Nephron progenitor cell (in vitro differentiated cells): Measurements from ENCODE around the gene IFT52.
A peak's percentile ranks its signal among the peaks of the same experiment; 100 is the strongest.
"Not testable (repeated sequence)": the region's sequence is repeated elsewhere in the genome, so short reads cannot be mapped to it uniquely, and the experiment has no call there.

Experiments used
- DNase-seq: peaks from one replicate; pipeline ENCODE4 v3.0.0; 2021
- H3K27ac Mint-ChIP-seq: 2 replicates; pipeline ENCODE4 v1.8.0; 2021; ENCODE audit warnings: mild to moderate bottlenecking, moderate library complexity, mixed read lengths
- H3K27me3 Mint-ChIP-seq: 2 replicates; pipeline ENCODE4 v1.8.0; 2021; ENCODE audit warnings: mild to moderate bottlenecking, low read depth, mixed read lengths; ENCODE audit not compliant: poor library complexity
- H3K36me3 Mint-ChIP-seq: 2 replicates; pipeline ENCODE4 v1.8.0; 2021; ENCODE audit warnings: low read depth, mixed read lengths
- H3K4me1 Mint-ChIP-seq: 2 replicates; pipeline ENCODE4 v1.8.0; 2021; ENCODE audit warnings: mixed read lengths
- H3K4me3 Mint-ChIP-seq: 2 replicates; pipeline ENCODE4 v1.8.0; 2021; ENCODE audit warnings: mild to moderate bottlenecking, moderate library complexity, mixed read lengths
- H3K9me3 Mint-ChIP-seq: 2 replicates; pipeline ENCODE4 v1.8.0; 2021; ENCODE audit warnings: mild to moderate bottlenecking, moderate library complexity, mixed read lengths
- TF ChIP-seq, protein P1 (sequence below): fragments of 200-600 bp; sonication (generic); IDR thresholded peaks from 2 replicates; pipeline ENCODE4 v1.5.0; 2021; ENCODE audit warnings: antibody characterized with exemption

Gene IFT52

DNA sequence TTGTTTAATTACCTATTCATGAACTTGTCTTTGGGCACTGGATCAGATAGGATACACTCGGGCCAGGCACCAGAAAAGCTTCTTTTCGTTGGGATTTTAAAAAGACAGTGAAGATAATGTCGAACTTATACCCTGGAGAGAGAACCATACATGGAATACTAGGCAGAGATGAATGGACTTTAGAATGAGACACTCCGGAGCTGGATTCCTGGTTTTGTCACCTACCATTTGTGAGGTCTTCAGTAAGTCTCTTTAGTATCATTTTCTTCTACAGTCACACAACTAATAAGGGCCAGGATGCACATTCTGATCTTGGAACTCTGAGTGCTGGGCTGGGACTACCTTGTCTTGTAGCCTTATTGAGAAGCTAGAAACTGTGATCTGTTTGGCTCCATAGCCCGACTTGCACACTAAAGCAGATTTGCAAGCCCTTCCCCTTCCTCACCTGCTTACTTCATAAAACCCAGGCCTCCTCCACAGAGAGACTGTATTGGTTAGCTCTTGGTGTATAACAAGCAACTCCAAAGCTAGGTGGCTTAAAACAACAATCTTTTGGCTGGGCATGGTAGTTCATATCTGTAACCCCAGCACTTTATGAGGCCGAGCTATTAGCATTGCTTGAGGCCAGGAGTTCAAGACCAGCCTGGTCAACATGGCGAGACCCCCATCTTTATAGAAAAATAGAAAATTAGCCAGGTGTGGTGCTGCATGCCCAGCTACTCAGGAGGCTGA is 7.4 kb upstream of the IFT52 start:
- H3K27ac Mint-ChIP-seq = no peak overlapping the region
- H3K4me1 Mint-ChIP-seq = peaks cover 9% of the 10 kb centered on the region
- no peak for DNase-seq
- H3K36me3 Mint-ChIP-seq = no peaks in the 10 kb centered on the region
- peaks cover 5% of the 10 kb centered on the region for H3K27me3 Mint-ChIP-seq
- no peaks in the 10 kb centered on the region for H3K9me3 Mint-ChIP-seq
- TF ChIP-seq, protein P1, sequence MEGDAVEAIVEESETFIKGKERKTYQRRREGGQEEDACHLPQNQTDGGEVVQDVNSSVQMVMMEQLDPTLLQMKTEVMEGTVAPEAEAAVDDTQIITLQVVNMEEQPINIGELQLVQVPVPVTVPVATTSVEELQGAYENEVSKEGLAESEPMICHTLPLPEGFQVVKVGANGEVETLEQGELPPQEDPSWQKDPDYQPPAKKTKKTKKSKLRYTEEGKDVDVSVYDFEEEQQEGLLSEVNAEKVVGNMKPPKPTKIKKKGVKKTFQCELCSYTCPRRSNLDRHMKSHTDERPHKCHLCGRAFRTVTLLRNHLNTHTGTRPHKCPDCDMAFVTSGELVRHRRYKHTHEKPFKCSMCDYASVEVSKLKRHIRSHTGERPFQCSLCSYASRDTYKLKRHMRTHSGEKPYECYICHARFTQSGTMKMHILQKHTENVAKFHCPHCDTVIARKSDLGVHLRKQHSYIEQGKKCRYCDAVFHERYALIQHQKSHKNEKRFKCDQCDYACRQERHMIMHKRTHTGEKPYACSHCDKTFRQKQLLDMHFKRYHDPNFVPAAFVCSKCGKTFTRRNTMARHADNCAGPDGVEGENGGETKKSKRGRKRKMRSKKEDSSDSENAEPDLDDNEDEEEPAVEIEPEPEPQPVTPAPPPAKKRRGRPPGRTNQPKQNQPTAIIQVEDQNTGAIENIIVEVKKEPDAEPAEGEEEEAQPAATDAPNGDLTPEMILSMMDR = no peak
- H3K4me3 Mint-ChIP-seq = no peak overlapping the region

DNA sequence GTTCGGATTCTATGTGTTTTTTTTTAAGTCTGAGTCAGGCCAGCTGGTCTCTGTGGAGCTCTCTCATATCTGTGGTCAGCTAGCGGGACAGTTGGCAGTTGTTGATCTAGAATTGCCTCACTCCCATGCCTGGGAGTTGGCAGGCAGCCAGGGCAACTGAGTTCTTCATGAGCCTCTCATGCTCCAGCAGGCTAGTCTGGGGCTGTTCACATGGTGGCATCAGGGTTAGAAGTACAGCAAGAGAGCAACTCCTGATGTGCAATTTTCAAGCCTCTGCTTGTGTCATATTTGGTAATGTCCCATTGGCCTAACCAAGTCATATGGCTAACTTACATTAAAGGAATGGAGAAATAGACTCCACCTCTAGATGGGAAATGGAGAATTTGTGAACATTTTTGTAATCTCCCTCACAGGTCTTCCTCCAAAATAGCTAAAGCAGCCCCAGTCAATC is 6.7 kb upstream of the IFT52 start:
- peaks cover 5% of the 10 kb centered on the region for H3K27me3 Mint-ChIP-seq
- H3K36me3 Mint-ChIP-seq = no peaks in the 10 kb centered on the region
- no peak for DNase-seq
- TF ChIP-seq, protein P1 = no peak
- no peaks in the 10 kb centered on the region for H3K9me3 Mint-ChIP-seq
- peaks cover 9% of the 10 kb centered on the region for H3K4me1 Mint-ChIP-seq
- no peak overlapping the region for H3K4me3 Mint-ChIP-seq
- H3K27ac Mint-ChIP-seq = no peak overlapping the region

DNA sequence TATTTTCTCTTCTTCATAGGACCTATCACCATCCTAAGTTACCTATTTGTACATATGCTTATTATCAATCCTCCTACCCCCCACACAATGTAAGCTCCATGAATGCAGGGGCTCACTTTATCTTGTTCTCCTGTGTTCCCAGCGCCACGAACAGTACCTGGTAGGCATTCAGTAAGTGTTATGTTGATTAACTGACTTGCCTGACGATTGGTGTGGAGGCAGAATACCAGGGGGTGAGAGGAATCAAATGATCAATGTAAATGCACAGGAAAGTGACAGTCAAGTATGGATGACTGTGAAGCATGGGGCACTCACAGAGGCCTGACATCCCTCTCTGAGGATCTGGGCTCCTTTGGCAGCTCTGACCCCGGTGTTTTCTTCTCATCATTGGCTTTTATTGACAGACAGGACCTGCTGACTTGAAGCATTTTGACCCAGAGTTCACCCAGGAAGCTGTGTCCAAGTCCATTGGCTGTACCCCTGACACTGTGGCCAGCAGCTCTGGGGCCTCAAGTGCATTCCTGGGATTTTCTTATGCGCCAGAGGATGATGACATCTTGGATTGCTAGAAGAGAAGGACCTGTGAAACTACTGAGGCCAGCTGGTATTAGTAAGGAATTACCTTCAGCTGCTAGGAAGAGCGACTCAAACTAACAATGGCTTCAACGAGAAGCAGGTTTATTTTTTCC is 6.1 kb upstream of the IFT52 start:
- no peaks in the 10 kb centered on the region for H3K9me3 Mint-ChIP-seq
- peak overlapping the region; percentile 46 for H3K27ac Mint-ChIP-seq
- peaks cover 9% of the 10 kb centered on the region for H3K4me1 Mint-ChIP-seq
- no peak overlapping the region for H3K4me3 Mint-ChIP-seq
- TF ChIP-seq, protein P1 = no peak
- H3K36me3 Mint-ChIP-seq = no peaks in the 10 kb centered on the region
- peaks cover 5% of the 10 kb centered on the region for H3K27me3 Mint-ChIP-seq
- no peak for DNase-seq

DNA sequence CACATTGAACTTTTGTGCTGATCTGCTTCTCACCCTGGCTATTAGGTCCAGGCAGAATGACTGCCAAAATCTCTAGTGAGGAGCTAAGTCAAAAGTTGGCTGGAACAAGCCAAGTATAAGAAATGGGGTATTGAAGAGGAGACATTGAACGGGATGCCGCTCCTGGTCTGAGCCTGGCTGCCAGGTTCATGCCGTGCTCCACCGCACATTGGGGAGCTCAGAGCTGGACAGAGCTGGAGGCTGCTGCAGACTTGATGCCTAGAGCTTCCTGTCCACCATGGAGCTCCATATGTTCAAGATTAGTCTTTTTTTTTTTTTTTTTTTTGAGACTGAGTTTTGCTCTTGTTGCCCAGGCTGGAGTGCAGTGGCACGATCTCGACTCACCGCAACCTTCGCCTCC is 4.1 kb upstream of the IFT52 start:
- no peaks in the 10 kb centered on the region for H3K9me3 Mint-ChIP-seq
- H3K4me1 Mint-ChIP-seq = peaks cover 27% of the 10 kb centered on the region
- H3K27me3 Mint-ChIP-seq = peaks cover 5% of the 10 kb centered on the region
- H3K27ac Mint-ChIP-seq = no peak overlapping the region
- TF ChIP-seq, protein P1 = no peak
- H3K36me3 Mint-ChIP-seq = no peaks in the 10 kb centered on the region
- no peak overlapping the region for H3K4me3 Mint-ChIP-seq
- DNase-seq = no peak

DNA sequence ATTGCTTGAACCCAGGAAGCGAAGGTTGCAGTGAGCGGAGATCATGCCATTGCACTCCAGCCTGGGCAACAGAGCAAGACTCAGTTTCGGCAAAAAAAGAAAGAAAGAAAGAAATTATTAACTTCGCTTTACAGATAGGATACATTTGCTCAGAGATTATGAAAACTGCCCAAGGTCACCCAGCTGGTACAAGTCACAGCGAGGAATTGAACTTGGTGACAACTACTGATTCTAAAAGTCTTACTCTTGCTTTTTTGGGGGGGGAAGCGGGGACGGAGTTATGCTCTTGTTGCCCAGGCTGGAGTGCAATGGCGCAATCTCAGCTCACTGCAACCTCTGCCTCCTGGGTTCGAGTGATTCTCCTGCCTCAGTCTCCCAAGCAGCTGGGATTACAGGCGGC is 2.2 kb upstream of the IFT52 start:
- not testable (repeated sequence) for H3K9me3 Mint-ChIP-seq, DNase-seq, H3K4me3 Mint-ChIP-seq, H3K36me3 Mint-ChIP-seq, H3K27me3 Mint-ChIP-seq, H3K27ac Mint-ChIP-seq
- H3K4me1 Mint-ChIP-seq = peaks cover 30% of the 10 kb centered on the region

DNA sequence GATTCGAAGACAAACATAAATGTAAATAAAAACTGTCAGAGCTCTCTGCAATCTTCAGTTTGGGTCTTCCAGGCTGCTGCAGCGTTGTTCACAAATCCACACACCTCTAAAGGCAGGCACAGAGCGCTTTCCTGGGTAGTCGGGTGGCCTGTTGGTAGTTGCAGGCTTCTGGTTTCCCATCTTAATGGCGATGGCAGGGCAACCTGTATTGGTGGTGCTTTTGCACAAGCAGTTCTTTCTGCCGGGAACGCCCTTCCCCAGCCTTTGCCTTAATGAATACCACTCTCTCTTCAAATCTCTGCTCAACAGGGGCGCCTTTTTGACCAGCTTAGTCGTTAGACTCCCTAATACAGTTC is 723 bp upstream of the IFT52 start:
- TF ChIP-seq, protein P1 = no peak
- DNase-seq = peak; percentile 10
- H3K27ac Mint-ChIP-seq = no peak overlapping the region
- H3K9me3 Mint-ChIP-seq = no peaks in the 10 kb centered on the region
- H3K4me3 Mint-ChIP-seq = peak overlapping the region; percentile 97
- H3K27me3 Mint-ChIP-seq = no peaks in the 10 kb centered on the region
- H3K4me1 Mint-ChIP-seq = peaks cover 22% of the 10 kb centered on the region
- H3K36me3 Mint-ChIP-seq = peaks cover 20% of the 10 kb centered on the region

DNA sequence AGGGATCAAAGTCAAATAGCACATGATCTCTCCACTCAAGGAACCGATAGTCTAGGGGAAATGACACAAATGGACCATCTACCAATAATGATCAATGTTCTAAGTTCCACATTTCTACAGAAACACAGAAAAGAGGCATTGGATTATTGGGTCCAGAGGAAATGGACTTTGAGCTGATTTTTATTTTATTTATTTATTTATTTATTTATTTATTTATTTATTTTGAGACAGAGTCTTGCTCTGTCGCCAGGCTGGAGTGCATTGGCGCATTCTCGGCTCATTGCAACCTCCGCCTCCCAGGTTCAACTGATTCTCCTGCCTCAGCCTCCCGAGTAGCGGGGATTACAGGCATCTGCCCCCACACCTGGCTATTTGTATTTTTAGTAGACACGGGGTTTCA is 11.2 kb downstream of the IFT52 start:
- H3K9me3 Mint-ChIP-seq, H3K27ac Mint-ChIP-seq: not testable (repeated sequence)

More for the DNA sequence above, 11.2 kb downstream of the IFT52 start:
- DNase-seq, H3K4me1 Mint-ChIP-seq, H3K27me3 Mint-ChIP-seq, H3K4me3 Mint-ChIP-seq: not testable (repeated sequence)
- peaks cover 79% of the 10 kb centered on the region for H3K36me3 Mint-ChIP-seq
